Right lobe of liver (tissue), 6 donors: Measurements from ENCODE around the gene FFAR3. TPM values are rescaled to one million over a fixed set of nuclear protein-coding genes. Genes with fewer than 3 reads are reported as not detected.

ENCODE experiments used
- ATAC-seq, 4 donors: fragments of 200-7000 bp; cut with Tn5 transposase; one replicate each; pipeline ENCODE4 v1.9.1; 2020; ENCODE audit warnings: mild to moderate bottlenecking in 4 of 4, moderate library complexity in 4 of 4
- DNase-seq, 3 donors: peaks; one replicate each; pipeline ENCODE4 v3.0.0-alpha.2; 2020
- H3K27ac ChIP-seq, 3 donors: fragments of 200-600 bp; one replicate each; pipeline ENCODE4 v1.8.0; 2022
- H3K27me3 ChIP-seq, 2 donors: fragments of 200-600 bp; one replicate each; pipeline ENCODE4 v1.8.0; 2022
- H3K36me3 ChIP-seq, 4 donors: fragments of 200-600 bp; sonication (generic) in 1 of 4; one replicate each; pipeline versions ENCODE4 v1.5.1 to v1.8.0; 2017 to 2022; ENCODE audit warnings: control low read depth in 1 of 4
- H3K4me1 ChIP-seq, 4 donors: fragments of 200-600 bp; sonication (generic) in 1 of 4; one replicate each; pipeline versions ENCODE4 v1.5.1 to v1.8.0; 2017 to 2022; ENCODE audit warnings: control low read depth in 1 of 4
- H3K4me3 ChIP-seq, 3 donors: fragments of 200-600 bp; one replicate each; pipeline ENCODE4 v1.8.0; 2022
- H3K9me3 ChIP-seq, 4 donors: fragments of 200-600 bp; sonication (generic) in 1 of 4; one replicate each; pipeline versions ENCODE4 v1.5.1 to v1.8.0; 2017 to 2022; ENCODE audit warnings: control low read depth in 1 of 4
- POLR2A ChIP-seq: fragments of 450-650 bp; IDR thresholded peaks from one replicate; pipeline ENCODE4 v1.6.1; 2017; ENCODE audit warnings: antibody characterized with exemption, mild to moderate bottlenecking
- WGBS: methylation state at CpG from one replicate; pipeline ENCODE4 v1.1.6; 2018; ENCODE audit warnings: low coverage, low lambda C conversion rate; ENCODE audit not compliant: insufficient coverage; ENCODE audit errors: missing lambda C conversion rate; 5-methylcytosine and 5-hydroxymethylcytosine counted together
- intact Hi-C, 2 donors: fragments of 100-400 bp; cut with DNase I; formaldehyde crosslinking; loops; one replicate each; pipeline versions ENCODE4 v1.11.2 to v1.14.1; 2022
- total RNA-seq, 6 experiments: library from RNA; depleted of rRNA in 2 of 6; stranded (reverse); fragments of >200 nt in 2 of 6; fragmentation: NEBNext Ultra II Directional in 3 of 6; extraction: Animal tissue kit (Norgen Biotek cat#: 25700) in 3 of 6; gene quantifications; one replicate each; pipeline versions ENCODE4 v1.1.0 to v1.2.4, GENCODE V29; 2016 to 2023
- TF ChIP-seq, protein P1 (sequence below), 4 donors: fragments of 200-600 bp in 3 of 4; fragments of 450-650 bp in 1 of 4; IDR thresholded peaks; one replicate each; pipeline versions ENCODE4 v1.5.1 to v1.8.0; 2016 to 2022; ENCODE audit warnings: antibody characterized with exemption in 4 of 4, mild to moderate bottlenecking in 2 of 4
- donor health status: DM: no; HTN: yes; CAD: no.
- donor health status: DM: no; HTN: no; CAD: no.
- donor health status: DM: no; HTN: no; CAD: no.
- donor health status: DM: no; HTN: yes; CAD: no.
- donor health status: DM: no; HTN: yes; CAD: no.

Gene FFAR3
- total RNA-seq, 6 experiments from 2014 or later = 0.27 TPM; not detected in 5

DNA sequence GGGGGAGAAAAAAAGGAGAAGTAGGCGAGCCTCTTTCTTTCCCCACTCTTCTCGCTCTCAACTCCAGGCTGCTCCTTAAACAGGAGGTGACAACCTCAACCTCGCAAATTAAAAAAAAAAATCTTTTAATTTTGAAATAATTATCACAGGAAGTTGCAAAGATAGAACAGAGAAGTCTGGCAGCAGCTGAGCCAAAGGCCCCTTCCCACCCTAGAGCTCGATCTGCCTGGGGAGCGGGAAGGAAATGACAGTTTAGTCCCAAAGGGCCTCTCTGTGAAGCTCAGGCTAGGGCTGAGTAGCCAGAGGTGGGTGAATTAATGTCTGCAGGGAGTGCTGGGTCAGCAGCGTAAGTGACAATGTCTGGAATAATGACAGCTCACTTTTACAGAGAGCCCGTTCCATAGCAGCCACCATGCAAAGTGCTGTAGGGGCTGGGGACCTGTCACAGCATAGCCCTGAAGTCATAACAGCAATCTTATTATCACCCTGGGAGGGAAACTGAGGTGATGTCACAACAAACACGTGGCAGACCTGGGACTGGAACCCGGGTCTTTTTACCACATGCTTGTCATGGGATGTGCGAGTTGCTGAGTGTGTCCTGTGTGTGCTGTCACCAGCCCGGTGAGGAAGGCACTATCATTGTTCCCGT lies 38.1 kb upstream of the FFAR3 start:
- TF ChIP-seq, protein P1, sequence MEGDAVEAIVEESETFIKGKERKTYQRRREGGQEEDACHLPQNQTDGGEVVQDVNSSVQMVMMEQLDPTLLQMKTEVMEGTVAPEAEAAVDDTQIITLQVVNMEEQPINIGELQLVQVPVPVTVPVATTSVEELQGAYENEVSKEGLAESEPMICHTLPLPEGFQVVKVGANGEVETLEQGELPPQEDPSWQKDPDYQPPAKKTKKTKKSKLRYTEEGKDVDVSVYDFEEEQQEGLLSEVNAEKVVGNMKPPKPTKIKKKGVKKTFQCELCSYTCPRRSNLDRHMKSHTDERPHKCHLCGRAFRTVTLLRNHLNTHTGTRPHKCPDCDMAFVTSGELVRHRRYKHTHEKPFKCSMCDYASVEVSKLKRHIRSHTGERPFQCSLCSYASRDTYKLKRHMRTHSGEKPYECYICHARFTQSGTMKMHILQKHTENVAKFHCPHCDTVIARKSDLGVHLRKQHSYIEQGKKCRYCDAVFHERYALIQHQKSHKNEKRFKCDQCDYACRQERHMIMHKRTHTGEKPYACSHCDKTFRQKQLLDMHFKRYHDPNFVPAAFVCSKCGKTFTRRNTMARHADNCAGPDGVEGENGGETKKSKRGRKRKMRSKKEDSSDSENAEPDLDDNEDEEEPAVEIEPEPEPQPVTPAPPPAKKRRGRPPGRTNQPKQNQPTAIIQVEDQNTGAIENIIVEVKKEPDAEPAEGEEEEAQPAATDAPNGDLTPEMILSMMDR (IDR thresholded peaks at IDR 0.05) = no peak

DNA sequence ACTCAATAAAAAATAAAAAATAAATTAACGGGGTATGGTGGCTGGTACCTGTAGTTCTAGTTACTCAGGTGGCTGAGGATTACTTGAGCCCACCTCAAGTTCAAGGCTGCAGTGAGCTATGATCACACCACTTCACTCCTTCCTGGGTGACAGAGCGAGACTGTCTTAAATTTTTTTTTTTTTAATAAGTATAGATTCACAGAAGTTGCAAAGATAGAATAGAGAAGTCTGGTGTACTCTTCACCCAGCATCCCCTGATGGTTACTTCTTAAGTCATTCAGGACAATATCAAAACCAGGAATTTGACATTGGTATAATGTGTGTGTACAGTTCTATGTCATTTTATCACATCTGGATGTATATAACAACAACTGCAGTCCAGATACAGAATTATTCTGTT lies 37.0 kb upstream of the FFAR3 start:
- Histone ChIP-seq H3K9me3 (no peaks in the 10 kb centered on the region), H3K36me3 (no peaks in the 10 kb centered on the region), H3K27ac (no peak overlapping the region), H3K4me3 (no peak overlapping the region), H3K27me3 (no peaks in the 10 kb centered on the region), H3K4me1 (no peaks in the 10 kb centered on the region)
- WGBS = 75% methylated on average over 2 of the region's 2 CpGs
- DNase-seq = no peak
- TF ChIP-seq, protein P1 (IDR thresholded peaks at IDR 0.05) = no peak
- TF ChIP-seq POLR2A = no peak
- ATAC-seq = no peak
- intact Hi-C loops = no loop called here

More for the DNA sequence above, 38.1 kb upstream of the FFAR3 start:
- ATAC-seq (peak; percentile 34 to 64 (median 44)), DNase-seq (no peak)
- intact Hi-C loops = no loop called here
- Histone ChIP-seq H3K4me1 (no peaks in the 10 kb centered on the region), H3K36me3 (no peaks in the 10 kb centered on the region), H3K9me3 (no peaks in the 10 kb centered on the region), H3K27me3 (no peaks in the 10 kb centered on the region), H3K4me3 (no peak overlapping the region), H3K27ac (peak overlapping the region in 1 of 3 donors; percentile 13)
- 63% methylated on average over 6 of the region's 12 CpGs for WGBS

DNA sequence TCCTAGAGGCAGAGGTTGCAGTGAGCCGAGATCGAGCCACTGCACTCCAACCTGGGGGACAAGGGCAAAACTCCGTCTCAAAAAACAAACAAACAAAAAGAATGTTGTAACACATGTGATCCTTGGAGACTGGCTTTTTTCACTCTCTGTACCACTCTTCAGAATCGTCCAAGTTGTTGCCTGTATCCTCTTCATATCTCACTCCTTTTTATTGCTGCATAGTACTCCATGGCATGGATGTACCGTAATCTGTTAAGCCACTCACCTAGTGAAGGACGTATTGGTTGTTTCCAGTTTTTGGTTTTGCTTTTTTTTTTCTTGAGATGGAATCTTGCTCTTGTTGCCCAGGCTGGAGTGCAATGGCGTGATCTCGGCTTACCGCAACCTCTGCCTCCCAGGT lies 36.2 kb upstream of the FFAR3 start:
- Histone ChIP-seq H3K4me1 (no peaks in the 10 kb centered on the region), H3K9me3 (no peaks in the 10 kb centered on the region), H3K36me3 (no peaks in the 10 kb centered on the region), H3K27ac (no peak overlapping the region), H3K4me3 (no peak overlapping the region), H3K27me3 (no peaks in the 10 kb centered on the region)
- ATAC-seq (no peak), DNase-seq (no peak)
- WGBS = 69% methylated on average over 8 of the region's 9 CpGs
- intact Hi-C loops = no loop called here
- TF ChIP-seq POLR2A = no peak
- TF ChIP-seq, protein P1 (IDR thresholded peaks at IDR 0.05) = no peak

DNA sequence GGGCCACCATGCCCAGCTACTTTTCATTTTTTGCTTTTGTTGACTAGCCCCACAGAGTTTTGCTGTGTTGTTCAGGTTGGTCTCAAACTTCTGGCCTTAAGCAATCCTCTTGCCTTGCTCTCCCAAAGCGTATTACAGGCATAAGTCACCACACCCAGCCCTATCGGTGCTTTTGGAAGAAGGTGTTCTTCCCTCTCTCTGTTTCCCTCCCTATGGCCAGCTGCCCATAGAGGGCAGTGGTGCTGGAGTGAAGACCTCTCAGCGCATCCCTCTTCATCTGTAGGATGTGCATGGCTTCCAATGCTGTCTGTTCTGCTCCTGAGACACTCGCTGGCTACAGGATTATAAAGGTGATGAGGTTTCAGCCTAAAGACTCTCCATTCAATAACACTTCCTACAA lies 30.6 kb upstream of the FFAR3 start:
- peak in 3 of 4 donors; percentile 31 to 49 (median 43) for ATAC-seq
- TF ChIP-seq POLR2A = no peak
- TF ChIP-seq, protein P1 (IDR thresholded peaks at IDR 0.05) = peak in 3 of 4 donors; percentile 10 to 18 (median 17)
- intact Hi-C loops = no loop called here
- WGBS = 65% methylated on average over 4 of the region's 4 CpGs
- Histone ChIP-seq H3K27ac (no peak overlapping the region), H3K36me3 (no peaks in the 10 kb centered on the region), H3K4me1 (no peaks in the 10 kb centered on the region), H3K4me3 (no peak overlapping the region), H3K9me3 (no peaks in the 10 kb centered on the region), H3K27me3 (no peaks in the 10 kb centered on the region)
- DNase-seq = no peak
